PC-3 (cell line): ENCODE results near the gene HID1. TPM values are rescaled to one million over a fixed set of nuclear protein-coding genes. Genes with fewer than 3 reads are reported as not detected.

Source experiments
- ATAC-seq: fragments of 200-7000 bp; cut with Tn5 transposase; 2 replicates; pipeline ENCODE4 v1.9.1; 2020; ENCODE audit warnings: mild to moderate bottlenecking, moderate library complexity
- BruUV-seq: library from RNA; stranded (reverse); fragments of 400-500 nt; replicated peaks from 2 replicates; lab custom pipeline; 2021; lab: Mats Ljungman, UMichigan
- CTCF ChIA-PET: fragments of 300-600 bp; sonication (Branson Sonifier 250); formaldehyde crosslinking; loops from one replicate; lab custom pipeline; 2022; ENCODE audit warnings: antibody characterized with exemption; lab: Charles Lee
- POLR2A ChIA-PET: fragments of 300-600 bp; sonication (Branson Sonifier 250); formaldehyde crosslinking; loops from one replicate; lab custom pipeline; 2022; ENCODE audit warnings: antibody characterized with exemption; ENCODE audit not compliant: unreplicated experiment; lab: Charles Lee
- DNase-seq: peaks from one replicate; pipeline ENCODE4 v3.0.0-alpha.2; 2015
- H2AFZ ChIP-seq: fragments of 300-600 bp; sonication (generic); 2 replicates; pipeline ENCODE4 v1.6.0; 2016; ENCODE audit warnings: antibody characterized with exemption, low read length
- H3F3A ChIP-seq: fragments of 300-600 bp; sonication (generic); one replicate; pipeline ENCODE4 v1.6.0; 2017; ENCODE audit warnings: antibody characterized with exemption, low read length, control low read depth, mild to moderate bottlenecking; ENCODE audit not compliant: unreplicated experiment
- H3K27ac ChIP-seq: fragments of 300-600 bp; sonication (generic); 2 replicates; pipeline ENCODE4 v1.5.1; 2016; ENCODE audit warnings: mild to moderate bottlenecking, low read length
- H3K27me3 ChIP-seq: fragments of 300-600 bp; sonication (generic); 2 replicates; pipeline ENCODE4 v1.6.1; 2016; ENCODE audit warnings: low read length, mixed read lengths
- H3K36me3 ChIP-seq: fragments of 300-600 bp; sonication (generic); 2 replicates; pipeline ENCODE4 v1.6.1; 2016; ENCODE audit warnings: low read depth, mixed run types, low read length, mixed read lengths
- H3K4me1 ChIP-seq: fragments of 300-600 bp; sonication (generic); 2 replicates; pipeline ENCODE4 v1.5.1; 2016; ENCODE audit warnings: low read length; ENCODE audit not compliant: insufficient read depth
- H3K4me2 ChIP-seq: fragments of 300-600 bp; sonication (generic); 2 replicates; pipeline ENCODE4 v1.6.0; 2016; ENCODE audit warnings: low read length
- H3K4me3 ChIP-seq: fragments of 300-600 bp; sonication (generic); 2 replicates; pipeline ENCODE4 v1.5.1; 2016; ENCODE audit warnings: mild to moderate bottlenecking, low read length, mixed read lengths
- H3K79me2 ChIP-seq: fragments of 300-600 bp; sonication (generic); 2 replicates; pipeline ENCODE4 v1.6.1; 2017; ENCODE audit warnings: low read length, mixed read lengths
- H3K9ac ChIP-seq: fragments of 300-600 bp; sonication (generic); 2 replicates; pipeline ENCODE4 v1.6.0; 2016; ENCODE audit warnings: mild to moderate bottlenecking, low read length
- H3K9me2 ChIP-seq: fragments of 300-600 bp; sonication (generic); replicated peaks from 2 replicates; pipeline ENCODE4 v1.6.1; 2016; ENCODE audit warnings: mixed run types, low read length, mixed read lengths
- H3K9me3 ChIP-seq: fragments of 300-600 bp; sonication (generic); 2 replicates; pipeline ENCODE4 v1.6.1; 2016; ENCODE audit warnings: low read length, mixed read lengths
- H4K20me1 ChIP-seq: fragments of 300-600 bp; sonication (generic); 2 replicates; pipeline ENCODE4 v1.6.1; 2016; ENCODE audit warnings: low read length, mixed read lengths
- EZH2 ChIP-seq: fragments of 300-600 bp; sonication (generic); IDR thresholded peaks from one replicate; pipeline ENCODE4 v1.6.1; 2017; ENCODE audit warnings: antibody characterized with exemption, mild to moderate bottlenecking, low read length; ENCODE audit not compliant: unreplicated experiment
- EZH2phosphoT487 ChIP-seq: fragments of 300-600 bp; sonication (generic); IDR thresholded peaks from 2 replicates; pipeline ENCODE4 v1.6.1; 2018; ENCODE audit warnings: mild to moderate bottlenecking, antibody characterized with exemption, low read length, borderline replicate concordance
- intact Hi-C: fragments of 100-400 bp; cut with micrococcal nuclease; formaldehyde crosslinking; loops from 2 replicates; pipeline ENCODE4 v1.9.0; 2023
- total RNA-seq: library from RNA; depleted of rRNA; stranded (reverse); fragments of >200 nt; gene quantifications from 2 replicates; pipeline ENCODE4 v1.2.3, GENCODE V29; 2014; rRNA removed
- TF ChIP-seq, protein P1 (sequence below): fragments of 300-600 bp; sonication (generic); conservative IDR thresholded peaks from 2 replicates; pipeline ENCODE4 v1.5.1; 2017; ENCODE audit warnings: antibody characterized with exemption, low read depth, mild to moderate bottlenecking, low read length

Gene HID1
- total RNA-seq, 1 experiment from 2014 or later, result 40.6 TPM

DNA sequence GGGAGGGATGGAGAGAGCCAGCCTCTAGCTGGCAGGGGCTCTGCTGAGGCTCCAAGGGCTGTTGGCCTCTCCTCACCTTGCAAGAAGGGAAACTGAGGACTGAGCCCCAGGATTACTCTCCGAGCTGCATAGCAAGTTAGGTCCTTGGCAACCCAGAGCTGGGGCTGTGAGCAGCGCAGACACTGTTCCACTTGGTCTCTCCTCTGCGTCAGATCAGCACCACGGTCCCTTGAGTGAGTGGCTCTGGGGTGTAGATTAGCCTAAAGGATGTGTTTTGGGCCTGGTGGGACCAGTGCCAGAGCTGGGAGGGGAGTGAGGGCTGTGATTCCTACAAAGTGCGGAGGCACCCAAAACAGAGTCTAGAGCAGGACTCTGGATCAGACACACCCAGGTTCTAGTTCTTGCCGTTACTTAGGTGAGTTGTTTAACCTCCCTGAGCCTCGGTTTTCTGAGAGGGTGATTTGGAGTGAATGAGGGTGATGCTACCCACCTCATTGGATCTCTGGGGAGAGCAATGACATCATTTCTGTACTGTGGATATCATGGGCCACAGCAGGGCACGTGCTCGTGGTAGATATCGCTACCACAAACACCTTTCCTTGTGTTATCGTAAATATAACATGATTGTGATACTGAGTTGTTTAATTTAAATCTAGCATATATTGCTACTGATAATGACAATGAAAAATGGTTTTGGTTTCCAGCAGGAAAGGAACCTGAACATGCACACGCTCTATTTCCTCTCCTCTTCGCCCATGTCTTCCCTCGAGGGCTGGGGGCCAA is 71.0 kb downstream of the HID1 start:
- no peaks in the 10 kb centered on the region for H4K20me1 ChIP-seq
- peaks cover 7% of the 10 kb centered on the region; the same call in 1 of the 2 replicates for H3K27me3 ChIP-seq
- H3K27ac ChIP-seq, result no peak overlapping the region
- ATAC-seq (no peak), DNase-seq (no peak)
- no peak for TF ChIP-seq EZH2phosphoT487
- no peak for TF ChIP-seq EZH2
- TF ChIP-seq, protein P1, sequence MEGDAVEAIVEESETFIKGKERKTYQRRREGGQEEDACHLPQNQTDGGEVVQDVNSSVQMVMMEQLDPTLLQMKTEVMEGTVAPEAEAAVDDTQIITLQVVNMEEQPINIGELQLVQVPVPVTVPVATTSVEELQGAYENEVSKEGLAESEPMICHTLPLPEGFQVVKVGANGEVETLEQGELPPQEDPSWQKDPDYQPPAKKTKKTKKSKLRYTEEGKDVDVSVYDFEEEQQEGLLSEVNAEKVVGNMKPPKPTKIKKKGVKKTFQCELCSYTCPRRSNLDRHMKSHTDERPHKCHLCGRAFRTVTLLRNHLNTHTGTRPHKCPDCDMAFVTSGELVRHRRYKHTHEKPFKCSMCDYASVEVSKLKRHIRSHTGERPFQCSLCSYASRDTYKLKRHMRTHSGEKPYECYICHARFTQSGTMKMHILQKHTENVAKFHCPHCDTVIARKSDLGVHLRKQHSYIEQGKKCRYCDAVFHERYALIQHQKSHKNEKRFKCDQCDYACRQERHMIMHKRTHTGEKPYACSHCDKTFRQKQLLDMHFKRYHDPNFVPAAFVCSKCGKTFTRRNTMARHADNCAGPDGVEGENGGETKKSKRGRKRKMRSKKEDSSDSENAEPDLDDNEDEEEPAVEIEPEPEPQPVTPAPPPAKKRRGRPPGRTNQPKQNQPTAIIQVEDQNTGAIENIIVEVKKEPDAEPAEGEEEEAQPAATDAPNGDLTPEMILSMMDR, result no peak
- H3K9ac ChIP-seq, result no peak overlapping the region
- CTCF ChIA-PET, result no interaction called here
- H3K4me2 ChIP-seq, result no peak overlapping the region
- no peaks in the 10 kb centered on the region for H3K4me1 ChIP-seq
- no peaks in the 10 kb centered on the region for H3K79me2 ChIP-seq
- no TSS peak for BruUV-seq
- H3K9me3 ChIP-seq, result no peaks in the 10 kb centered on the region
- H3K36me3 ChIP-seq, result no peaks in the 10 kb centered on the region
- H3F3A ChIP-seq, result no peaks in the 10 kb centered on the region
- H3K4me3 ChIP-seq, result no peak overlapping the region
- no peak overlapping the region for H2AFZ ChIP-seq
- POLR2A ChIA-PET, result no interaction called here
- H3K9me2 ChIP-seq, result no peaks in the 10 kb centered on the region
- intact Hi-C loops, result no loop called here

Other genes with a start within 250 kb of the HID1 start
- gene RAB37, start 235.5 kb downstream of the HID1 start, total RNA-seq, result 0.17 and 0.66 TPM in 2 replicates
- gene NHERF1, start 224.1 kb downstream of the HID1 start, total RNA-seq, result 75.0 and 116 TPM in 2 replicates
- gene NAT9, start 196.4 kb downstream of the HID1 start, total RNA-seq, result 47.2 and 55.4 TPM in 2 replicates
- gene GRIN2C, start 112.9 kb downstream of the HID1 start, total RNA-seq, result 0.04 TPM in 1 of 2 replicates, not detected in the other
- gene FDXR, start 99.8 kb downstream of the HID1 start, total RNA-seq, result 28.1 and 44.5 TPM in 2 replicates
- gene FADS6, start 79.1 kb downstream of the HID1 start, total RNA-seq, result not detected in 2 replicates
- 0.04 TPM in 1 of 2 replicates, not detected in the other for gene USH1G, start 49.5 kb downstream of the HID1 start, total RNA-seq
- not detected in 2 replicates for gene OTOP2, start 48.5 kb downstream of the HID1 start, total RNA-seq
- not detected in 2 replicates for gene OTOP3, start 36.9 kb downstream of the HID1 start, total RNA-seq
- gene CDR2L, start 14.9 kb upstream of the HID1 start, total RNA-seq, result 35.8 and 50.9 TPM in 2 replicates
- 151 and 195 TPM in 2 replicates for gene MRPL58, start 39.9 kb upstream of the HID1 start, total RNA-seq
- 361 and 374 TPM in 2 replicates for gene ATP5PD, start 74.2 kb upstream of the HID1 start, total RNA-seq
- gene KCTD2, start 74.5 kb upstream of the HID1 start, total RNA-seq, result 23.8 and 28.0 TPM in 2 replicates
- 1.2 and 1.6 TPM in 2 replicates for gene SLC16A5, start 115.2 kb upstream of the HID1 start, total RNA-seq
- gene ARMC7, start 137.2 kb upstream of the HID1 start, total RNA-seq, result 17.0 and 17.3 TPM in 2 replicates
- gene NT5C, start 159.0 kb upstream of the HID1 start, total RNA-seq, result 116 and 131 TPM in 2 replicates
- gene JPT1, start 181.8 kb upstream of the HID1 start, total RNA-seq, result 674 and 705 TPM in 2 replicates
- gene SUMO2, start 210.2 kb upstream of the HID1 start, total RNA-seq, result 244 and 282 TPM in 2 replicates
- 91.5 and 95.6 TPM in 2 replicates for gene NUP85, start 232.9 kb upstream of the HID1 start, total RNA-seq